ENCODE data around the gene TEF.
"Not testable (repeated sequence)": the region's sequence is repeated elsewhere in the genome, so short reads cannot be mapped to it uniquely, and the experiment has no call there.

The TEF gene

DNA sequence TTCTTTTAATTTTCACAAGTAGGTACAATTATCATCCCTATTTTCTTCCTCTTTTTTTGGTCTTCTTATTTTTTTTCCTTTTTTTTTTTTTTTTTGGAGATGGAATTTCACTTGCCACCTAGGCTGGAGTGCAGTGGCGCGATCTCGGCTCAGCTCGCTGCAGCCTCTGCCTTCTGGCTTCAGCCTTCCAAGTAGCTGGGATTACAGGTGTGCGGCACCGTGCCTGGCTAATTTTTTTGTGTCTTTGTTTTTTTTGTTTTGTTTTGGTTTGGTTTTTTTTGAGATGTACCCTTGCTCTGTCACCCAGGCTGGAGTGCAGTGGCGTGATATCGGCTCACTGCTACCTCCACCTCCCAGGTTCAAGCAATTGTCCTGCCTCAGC lies 48.2 kb downstream of the TEF start:
- DNase-seq = no peak

DNA sequence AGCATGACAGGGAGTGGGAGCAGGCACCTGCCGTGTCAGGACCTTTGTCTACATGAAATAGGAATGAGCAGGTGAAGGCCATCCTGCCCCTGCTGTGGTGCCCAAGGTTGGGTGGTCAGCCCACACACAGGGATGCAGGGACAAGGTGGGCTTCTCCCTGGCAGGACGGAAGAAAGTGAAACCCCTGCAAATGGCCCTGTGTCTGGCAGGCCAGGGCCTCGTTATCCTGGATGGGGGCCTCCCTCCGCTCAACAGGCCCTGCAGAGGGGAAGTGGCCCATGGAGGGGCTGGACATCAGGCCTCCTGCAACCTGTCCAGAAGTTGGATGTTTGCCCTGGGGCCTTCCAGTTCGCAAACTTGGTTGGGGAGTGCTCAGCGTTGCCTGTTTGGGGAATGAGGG lies 49.9 kb downstream of the TEF start:
- no peak for DNase-seq

DNA sequence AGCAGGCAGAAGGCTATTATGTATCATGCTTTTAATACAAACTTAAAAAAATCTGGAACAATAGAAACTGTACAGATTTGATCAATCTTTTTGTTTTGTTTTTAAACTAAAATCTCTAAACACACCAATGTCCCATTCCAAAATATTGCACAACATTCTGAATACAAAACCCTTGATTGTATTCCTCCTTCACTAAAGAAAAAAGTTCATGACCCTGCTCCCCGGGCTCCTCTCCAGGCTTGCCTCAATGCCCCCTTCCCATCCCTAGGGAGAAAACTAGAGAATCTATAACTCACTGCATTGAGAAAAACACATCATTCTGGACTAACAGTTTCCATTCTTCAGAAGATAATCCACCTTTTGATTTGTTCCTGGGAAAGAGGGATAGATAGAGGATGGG lies 51.7 kb downstream of the TEF start:
- DNase-seq = not testable (repeated sequence)

DNA sequence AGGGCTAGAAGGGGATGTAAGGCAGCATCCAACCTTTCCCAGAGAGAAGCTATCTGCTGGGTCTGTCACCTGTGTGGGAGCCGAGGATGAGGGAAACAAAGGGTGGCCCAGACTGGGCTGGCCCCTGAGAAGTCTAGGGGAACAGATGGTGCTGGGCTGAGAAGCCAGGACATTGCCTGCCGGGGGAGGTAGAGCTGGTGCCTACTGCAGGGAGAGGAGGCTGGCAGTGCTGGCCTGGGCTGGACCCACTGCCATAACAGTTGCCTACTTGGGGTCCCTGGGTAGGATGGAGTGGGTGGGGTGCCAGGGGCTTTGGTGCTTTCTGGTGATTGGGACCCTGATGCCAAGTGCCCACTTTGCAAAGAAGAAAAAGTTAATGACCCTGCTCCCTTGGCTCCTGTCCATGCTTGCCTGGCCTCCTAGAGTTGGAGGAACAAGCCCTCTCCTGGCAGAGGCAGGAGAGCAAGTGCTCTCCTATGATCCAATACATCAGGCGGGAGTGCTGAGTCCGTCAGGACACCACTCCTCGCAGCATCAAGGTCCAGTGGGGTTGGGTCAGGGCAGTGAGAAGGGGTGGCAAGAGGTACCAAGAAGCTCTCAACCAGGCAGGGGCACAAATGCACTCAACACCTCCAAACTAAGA lies 52.7 kb downstream of the TEF start:
- not testable (repeated sequence) for DNase-seq

DNA sequence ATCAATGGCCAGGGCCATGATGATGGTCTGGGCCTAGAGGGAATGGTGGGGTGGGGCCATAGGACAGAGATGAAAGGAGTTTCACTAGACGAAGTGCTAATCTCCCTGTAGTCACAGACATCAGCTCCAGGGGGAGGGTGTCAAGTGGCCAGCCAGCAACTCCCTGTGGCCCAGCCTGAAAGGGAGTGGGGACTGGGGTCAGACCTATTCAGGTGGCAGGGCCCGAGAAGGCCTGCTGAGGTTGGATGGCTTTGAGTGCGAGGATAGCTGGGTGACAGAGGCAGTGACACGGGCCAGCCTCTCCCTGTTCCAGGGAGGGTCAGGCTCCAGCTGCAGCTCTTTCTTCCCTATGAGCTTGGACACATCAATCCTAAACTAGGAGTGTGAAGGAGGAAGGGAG lies 53.8 kb downstream of the TEF start:
- no peak for DNase-seq

DNA sequence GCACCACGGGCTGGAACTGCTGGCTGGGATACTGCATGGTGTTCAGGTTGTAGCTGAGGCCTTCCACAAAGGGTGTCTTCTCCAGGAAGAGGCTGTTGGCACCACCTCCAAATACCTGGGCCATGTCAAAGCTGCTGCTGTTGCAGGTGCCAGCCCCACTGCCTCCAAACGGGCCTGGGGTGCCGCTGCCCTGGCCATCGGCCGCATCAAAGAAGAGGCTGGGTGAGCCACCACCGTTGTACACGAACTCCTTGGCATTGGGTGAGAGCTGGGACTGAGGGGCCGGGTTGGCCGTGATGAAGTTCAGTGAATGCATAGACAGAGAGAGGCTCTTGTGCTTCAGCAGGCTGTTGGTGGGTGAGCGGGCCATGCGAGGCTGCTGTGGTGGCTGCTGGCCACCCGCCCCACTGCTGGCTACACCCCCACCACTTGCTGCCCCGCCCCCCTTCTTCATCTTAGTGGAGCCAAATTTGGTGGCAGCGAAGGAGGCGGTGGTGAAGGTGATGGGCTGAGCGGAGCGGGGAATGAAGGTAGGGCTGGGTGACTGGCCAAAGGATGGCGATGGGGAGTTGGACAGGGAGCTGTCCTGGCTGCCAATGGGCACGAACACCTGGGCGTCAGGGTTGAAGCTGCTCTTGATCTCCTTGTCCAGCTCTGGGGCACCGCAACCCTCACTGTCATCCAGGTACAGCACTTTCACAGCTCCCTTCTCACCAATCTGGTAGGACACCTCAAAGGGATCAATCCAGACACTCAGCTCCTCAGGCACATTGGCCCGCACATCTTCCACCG lies 54.8 kb downstream of the TEF start:
- DNase-seq = no peak

DNA sequence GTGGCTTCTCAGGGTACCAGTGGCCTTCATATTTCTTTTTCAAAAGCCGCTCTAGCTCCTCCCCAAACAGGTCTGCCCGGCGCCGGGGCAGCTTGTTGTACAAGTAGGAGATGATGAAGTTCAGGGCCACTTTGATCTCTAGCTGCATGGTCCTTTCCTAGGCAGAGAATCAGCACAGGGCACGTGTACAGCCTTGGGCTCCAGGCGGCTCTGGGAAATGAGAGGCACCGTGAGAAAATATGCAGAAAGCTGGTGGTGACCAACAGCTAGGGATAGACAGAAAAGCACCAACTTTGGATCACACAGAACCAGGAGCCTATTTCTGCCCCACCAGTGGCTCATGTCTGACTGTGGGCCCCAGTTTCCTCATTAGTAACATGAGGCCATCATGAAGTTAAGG lies 55.5 kb downstream of the TEF start:
- no peak for DNase-seq

DNA sequence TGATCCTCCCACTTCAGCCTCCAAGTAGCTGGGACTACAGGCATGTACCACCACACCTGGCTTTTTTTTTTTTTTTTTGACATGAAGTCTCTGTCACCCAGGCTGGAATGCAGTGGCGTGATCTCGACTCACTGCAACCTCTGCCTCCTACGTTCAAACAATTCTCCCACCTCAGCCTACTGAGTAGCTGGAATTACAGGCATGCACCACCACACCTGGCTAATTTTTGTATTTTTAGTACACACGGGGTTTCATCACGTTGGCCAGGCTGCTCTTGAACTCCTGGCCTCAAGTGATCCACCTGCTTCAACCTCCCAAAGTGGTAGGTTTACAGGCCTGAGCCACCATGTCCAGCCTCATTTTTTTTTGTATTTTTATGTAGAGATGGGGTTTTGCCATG lies 58.8 kb downstream of the TEF start:
- DNase-seq = not testable (repeated sequence)

DNA sequence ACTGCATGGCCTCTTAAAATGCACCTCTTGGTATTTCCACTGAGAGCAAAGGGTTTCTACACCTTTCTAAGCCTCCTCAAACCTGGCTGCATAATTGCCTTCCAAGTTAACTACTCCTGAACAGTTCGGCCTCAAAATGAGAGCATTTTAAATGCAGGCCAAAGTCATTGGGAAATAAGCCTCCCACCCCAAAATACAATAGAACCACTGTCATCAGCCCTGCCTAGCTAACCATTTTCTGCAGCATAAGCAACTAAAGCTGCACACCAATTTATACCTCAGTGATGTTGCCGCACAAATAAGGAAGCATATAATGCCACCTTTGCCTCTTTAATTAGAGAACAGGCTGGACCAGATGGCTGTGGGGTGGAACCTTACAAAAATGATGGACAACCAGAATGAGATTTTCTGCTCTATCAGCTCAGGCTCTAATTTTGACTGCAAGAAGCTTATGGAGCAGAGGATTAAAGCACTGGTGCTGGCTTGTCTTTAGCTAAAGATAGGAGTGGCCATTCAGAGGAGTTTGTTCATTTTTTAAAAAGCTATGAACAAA lies 60.6 kb downstream of the TEF start:
- DNase-seq = no peak

DNA sequence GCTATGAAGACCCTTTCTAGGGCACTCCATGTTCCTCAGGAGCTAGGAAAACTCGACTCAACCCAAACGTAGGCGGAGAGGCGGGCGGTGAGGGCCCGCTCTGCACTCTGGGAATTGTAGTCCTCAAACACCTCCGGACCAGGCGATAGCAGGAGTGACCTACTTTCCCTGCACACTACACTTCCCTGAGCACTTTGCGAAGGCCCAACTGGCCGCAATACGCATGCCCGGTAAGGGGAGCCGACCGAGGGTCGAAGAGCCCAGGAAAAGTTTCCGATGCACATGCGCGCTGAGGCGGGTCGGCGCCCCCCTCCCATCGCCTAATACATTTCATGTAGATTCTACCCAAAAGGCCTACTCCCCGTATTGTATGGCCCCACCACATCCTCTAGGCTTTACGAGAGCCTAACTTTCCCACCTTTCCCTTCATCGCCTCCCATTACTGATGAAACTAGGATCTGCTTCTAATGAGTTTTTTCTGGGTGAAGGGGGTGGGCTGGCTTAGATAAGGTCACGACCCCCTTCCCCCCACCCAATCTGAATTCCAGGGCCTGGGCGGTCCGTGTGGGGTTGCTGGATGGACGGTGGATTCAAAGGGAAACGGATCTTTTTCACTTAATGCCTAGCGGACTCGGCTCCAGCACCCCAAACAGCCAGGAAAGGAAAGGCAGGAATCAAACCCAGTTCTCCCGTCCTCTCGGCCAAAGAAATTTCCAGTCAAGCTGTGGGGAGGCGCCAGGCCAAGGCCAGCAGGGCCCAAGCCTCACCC lies 62.8 kb downstream of the TEF start:
- peak; percentile 91 for DNase-seq

DNA sequence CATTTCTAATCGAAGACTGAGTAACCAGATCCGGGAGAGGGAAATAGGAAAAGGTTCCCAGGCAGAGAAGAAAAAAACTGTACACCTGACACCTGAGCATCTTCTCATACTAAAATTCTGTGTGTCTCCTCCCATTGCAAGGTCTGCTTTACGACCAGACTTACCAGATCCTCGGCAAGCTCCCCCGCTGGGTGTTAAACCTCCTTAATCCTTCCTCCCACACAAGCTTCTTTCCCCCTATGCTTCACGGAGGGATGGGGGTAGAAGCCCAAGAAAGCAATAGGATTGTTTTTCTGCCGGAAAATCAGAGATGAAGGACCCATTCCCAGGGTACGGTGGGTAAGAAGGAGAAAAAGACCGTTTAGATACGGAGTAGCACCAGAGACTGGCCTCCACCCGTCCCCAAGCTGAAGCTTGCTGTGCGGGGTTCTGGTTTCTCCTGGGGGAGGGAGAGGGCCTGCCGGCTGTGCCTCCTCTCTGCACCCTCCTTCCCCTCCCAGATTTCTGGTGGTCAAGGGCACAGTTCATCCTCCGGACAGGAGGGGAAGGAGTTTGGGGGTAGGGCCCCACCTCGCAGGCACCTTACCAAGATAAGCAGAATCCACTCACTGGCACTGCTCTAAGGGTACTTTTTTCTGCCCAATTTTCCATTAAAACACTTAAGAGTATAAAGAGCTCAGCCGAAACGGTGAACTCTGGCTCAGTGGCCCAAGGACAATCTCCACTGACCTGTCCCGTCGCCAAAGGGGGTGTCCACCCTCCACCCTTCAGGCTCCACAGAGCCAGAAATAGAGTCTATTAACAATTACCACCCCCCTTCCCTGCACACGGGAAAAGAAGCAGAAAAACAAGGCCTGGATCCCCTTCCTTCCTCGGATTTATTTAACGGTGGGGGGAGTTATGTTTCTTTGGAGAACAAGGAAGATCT lies 63.7 kb downstream of the TEF start:
- DNase-seq = peak; percentile 28

DNA sequence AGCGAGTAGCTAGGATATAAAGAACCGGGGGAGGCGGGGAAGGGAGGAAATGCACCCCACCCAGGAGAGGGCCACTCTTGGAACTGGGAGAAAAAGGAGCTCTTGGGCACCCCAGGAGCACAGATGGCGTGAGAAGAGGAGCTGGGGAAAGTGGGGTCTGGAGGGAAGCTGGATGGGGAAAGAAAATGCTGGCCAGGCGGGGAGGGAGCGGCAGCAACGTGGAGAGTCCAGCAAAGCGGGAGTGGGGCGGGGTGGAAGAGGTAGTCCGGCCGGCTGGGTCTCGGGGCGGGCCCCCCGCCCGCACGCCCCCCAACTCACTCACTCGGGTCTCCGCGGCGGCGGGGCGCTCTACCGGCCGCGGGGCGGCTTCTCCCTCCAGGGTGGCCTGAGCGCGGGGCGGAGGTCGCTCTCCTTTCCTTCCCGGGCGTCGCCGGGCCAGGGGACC lies 64.3 kb downstream of the TEF start:
- peak; percentile 23 for DNase-seq

DNA sequence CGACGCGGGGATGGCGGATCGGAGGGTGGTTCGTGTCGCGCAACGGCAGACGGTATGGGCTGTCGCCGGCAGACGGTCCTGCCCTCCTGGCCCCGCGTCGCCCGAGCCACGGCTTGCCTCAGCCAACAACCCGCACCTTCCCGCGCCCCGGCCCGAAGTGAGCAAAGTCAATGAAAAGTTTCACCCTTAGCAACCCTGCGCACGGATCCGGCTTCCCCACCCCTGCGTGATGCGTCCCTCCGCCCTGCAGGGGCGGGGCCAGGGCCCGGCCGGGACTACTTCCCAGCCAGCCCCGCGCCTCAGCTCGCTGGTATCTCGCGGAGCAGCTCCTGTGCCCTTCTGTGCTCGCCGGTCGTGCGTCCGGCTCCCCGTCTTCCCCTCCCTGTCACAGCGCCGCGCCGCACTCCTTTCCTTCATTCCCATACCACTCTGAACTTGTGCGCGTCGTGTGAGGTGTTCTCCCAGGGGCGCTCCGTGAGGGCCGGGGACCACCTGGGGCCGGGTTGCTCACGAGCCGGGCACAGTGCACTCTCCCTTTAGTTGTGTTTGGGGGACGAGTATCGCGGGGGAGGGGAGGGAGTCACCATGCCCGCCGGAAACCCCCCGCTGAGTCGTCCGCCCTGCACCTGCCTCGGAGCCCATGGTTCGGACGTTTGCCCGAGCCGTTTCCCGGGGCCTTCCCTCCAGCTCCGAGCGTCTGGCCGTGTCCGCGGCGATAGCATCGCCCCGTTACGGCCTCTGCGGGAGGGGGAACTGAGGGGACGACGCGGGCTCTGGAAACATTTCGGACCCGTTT lies 65.1 kb downstream of the TEF start, which contains the start of gene TOB2:
TSS of gene TOB2 (minus strand) at position 163 of the 796 bp plus-strand sequence. CDS start 9,456 bp downstream, outside the sequence.
- peak; percentile 95 for DNase-seq

DNA sequence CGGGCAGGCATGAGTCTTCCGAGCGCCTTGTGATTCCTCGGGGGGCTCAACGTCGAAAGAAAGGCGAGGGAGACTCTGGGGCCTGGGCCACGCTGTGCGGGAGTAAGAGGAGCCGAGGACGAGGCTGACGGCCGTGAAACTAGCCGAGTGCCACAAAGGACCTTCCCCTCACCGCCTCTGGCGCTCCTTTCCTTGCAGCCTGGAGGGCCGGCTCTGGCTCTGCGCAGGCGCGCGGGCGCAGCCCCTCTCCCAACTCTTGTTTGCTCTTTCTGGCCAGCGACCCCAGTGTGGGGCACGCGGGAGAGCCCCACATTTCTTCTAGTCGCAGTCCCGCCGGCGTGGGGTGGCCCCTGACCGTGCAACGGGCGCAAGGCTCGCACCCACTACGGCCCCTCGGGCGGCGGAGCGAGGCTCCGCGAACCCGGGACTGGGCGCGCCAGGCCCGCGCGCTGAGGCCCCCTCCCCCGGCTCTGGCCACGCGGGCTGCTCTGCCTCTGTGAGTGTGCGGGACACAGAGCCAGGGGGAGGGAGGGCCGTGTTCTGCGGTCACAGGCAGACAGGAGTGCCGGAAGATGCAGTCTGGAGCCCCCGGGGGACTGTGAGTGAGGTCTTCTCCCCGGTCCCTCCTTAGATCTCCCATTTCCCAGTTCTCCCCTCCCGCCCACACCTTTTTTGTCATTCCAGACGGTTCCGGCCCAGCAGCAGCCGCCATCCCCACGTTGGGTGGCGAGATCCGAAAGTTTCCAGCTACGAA lies 65.9 kb downstream of the TEF start:
- peak; percentile 69 for DNase-seq

DNA sequence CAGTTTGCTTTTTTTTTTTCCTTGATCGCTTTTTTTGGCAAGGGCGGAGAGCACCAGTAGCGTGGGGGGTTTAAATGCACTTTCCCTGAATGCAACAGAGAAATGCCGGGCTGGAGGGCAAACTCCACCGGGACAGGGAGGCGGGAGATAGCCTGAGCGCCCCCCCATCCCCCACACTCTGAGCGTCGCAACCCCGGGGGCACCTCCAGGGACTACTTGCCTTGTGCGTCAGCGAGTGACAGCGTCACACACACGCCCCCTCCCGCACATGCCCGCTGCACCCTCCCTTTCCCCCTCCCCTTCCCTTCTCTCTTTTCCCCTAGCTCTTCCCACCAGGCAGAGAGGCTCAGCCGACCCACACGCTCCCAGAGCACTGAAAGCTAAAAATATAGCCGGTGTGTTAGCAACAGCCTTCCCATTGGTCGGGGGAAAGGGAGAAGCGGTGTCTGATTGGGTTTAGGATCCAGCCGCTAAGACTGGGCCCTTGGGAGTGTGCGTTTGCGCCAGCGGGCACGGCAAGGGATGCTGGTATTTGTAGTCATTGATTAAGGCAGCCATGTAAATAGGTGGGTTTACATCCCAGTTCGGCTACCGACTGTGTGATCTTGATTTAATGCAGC lies 66.6 kb downstream of the TEF start:
- DNase-seq = peak; percentile 92
